ENCODE data around the gene LCN9. TPM values are rescaled to one million over a fixed set of nuclear protein-coding genes. Genes with fewer than 3 reads are reported as not detected.

The LCN9 gene
- total RNA-seq, 1 experiment from 2014 or later = not detected

GRCh38 chr9:135698767-135699166 is 35.7 kb downstream of the LCN9 start:
- DNase-seq (ENCODE audit: low spot score) = no peak

- DNase-seq (ENCODE audit: low spot score) = no peak
Observed at GRCh38 chr9:135699440-135699839, 36.3 kb downstream of the LCN9 start, which contains the start of gene SOHLH1. Gene SOHLH1 (minus strand): TSS chr9:135699481. CDS start chr9:135699467, 14 bp downstream.

GRCh38 chr9:135700525-135700924 is 37.4 kb downstream of the LCN9 start:
- DNase-seq (ENCODE audit: low spot score) = no peak

- no peak for DNase-seq (ENCODE audit: low spot score)
Observed at GRCh38 chr9:135701067-135701958, 38.2 kb downstream of the LCN9 start.

GRCh38 chr9:135701959-135702721 is 39.0 kb downstream of the LCN9 start, which contains the start of gene KCNT1:
Gene KCNT1 (plus strand): TSS chr9:135702185. CDS start chr9:135702259, 74 bp downstream.
- peak; percentile 14 for DNase-seq (ENCODE audit: low spot score)

GRCh38 chr9:135703726-135704125 is 40.6 kb downstream of the LCN9 start:
- DNase-seq (ENCODE audit: low spot score) = no peak

GRCh38 chr9:135704483-135704882 is 41.4 kb downstream of the LCN9 start:
- no peak for DNase-seq (ENCODE audit: low spot score)

GRCh38 chr9:135705376-135705775 is 42.3 kb downstream of the LCN9 start:
- no peak for DNase-seq (ENCODE audit: low spot score)

- DNase-seq (ENCODE audit: low spot score) = no peak
Observed at GRCh38 chr9:135706288-135706687, 43.2 kb downstream of the LCN9 start.

- peak; percentile 26 for DNase-seq (ENCODE audit: low spot score)
Observed at GRCh38 chr9:135707252-135708138, 44.4 kb downstream of the LCN9 start.

- no peak for DNase-seq (ENCODE audit: low spot score)
Observed at GRCh38 chr9:135708164-135708563, 45.1 kb downstream of the LCN9 start.

GRCh38 chr9:135711391-135711790 is 48.3 kb downstream of the LCN9 start:
- DNase-seq (ENCODE audit: low spot score) = no peak

GRCh38 chr9:135711881-135712280 is 48.8 kb downstream of the LCN9 start:
- DNase-seq (ENCODE audit: low spot score) = no peak

- no peak for DNase-seq (ENCODE audit: low spot score)
Observed at GRCh38 chr9:135712613-135713295, 49.6 kb downstream of the LCN9 start.

GRCh38 chr9:135714242-135715055 is 51.3 kb downstream of the LCN9 start:
- no peak for DNase-seq (ENCODE audit: low spot score)

- no peak for DNase-seq (ENCODE audit: low spot score)
Observed at GRCh38 chr9:135715056-135715595, 52.0 kb downstream of the LCN9 start.

GRCh38 chr9:135716045-135716444 is 52.9 kb downstream of the LCN9 start:
- peak; percentile 17 for DNase-seq (ENCODE audit: low spot score)
